Smooth muscle cell (in vitro differentiated cells): ENCODE data around the gene WWOX. TPM values are rescaled to one million over a fixed set of nuclear protein-coding genes. Genes with fewer than 3 reads are reported as not detected.

ENCODE experiments used
- DNase-seq: peaks from one replicate; lab custom pipeline; 2025; ENCODE audit not compliant: unreplicated experiment; lab: John Stamatoyannopoulos, UW
- H2AFZ ChIP-seq: fragments of 200-600 bp; sonication (generic); 2 replicates; pipeline ENCODE4 v1.6.0; 2016; ENCODE audit warnings: antibody characterized with exemption, low read depth, mild to moderate bottlenecking
- H3F3A ChIP-seq: fragments of 200-600 bp; sonication (generic); 2 replicates; pipeline ENCODE4 v1.6.0; 2017; ENCODE audit warnings: antibody characterized with exemption, low read depth
- H3K27ac ChIP-seq: fragments of 200-600 bp; sonication (generic); 2 replicates; pipeline ENCODE4 v1.5.1; 2016; ENCODE audit warnings: low read depth, mild to moderate bottlenecking
- H3K27me3 ChIP-seq: fragments of 200-600 bp; sonication (generic); 2 replicates; pipeline ENCODE4 v1.6.1; 2016; ENCODE audit warnings: low read depth, mild to moderate bottlenecking
- H3K36me3 ChIP-seq: fragments of 200-600 bp; sonication (generic); 2 replicates; pipeline ENCODE4 v1.5.1; 2016; ENCODE audit warnings: low read depth
- H3K4me1 ChIP-seq: fragments of 200-600 bp; sonication (generic); 2 replicates; pipeline ENCODE4 v1.5.1; 2016; ENCODE audit warnings: low read depth
- H3K4me2 ChIP-seq: fragments of 200-600 bp; sonication (generic); 2 replicates; pipeline ENCODE4 v1.6.0; 2016; ENCODE audit warnings: mild to moderate bottlenecking
- H3K4me3 ChIP-seq: fragments of 200-600 bp; sonication (generic); 2 replicates; pipeline ENCODE4 v1.5.1; 2016; ENCODE audit warnings: mild to moderate bottlenecking
- H3K79me2 ChIP-seq: fragments of 200-600 bp; sonication (generic); 2 replicates; pipeline ENCODE4 v1.6.0; 2016; ENCODE audit warnings: low read depth, mild to moderate bottlenecking
- H3K9ac ChIP-seq: fragments of 200-600 bp; sonication (generic); 2 replicates; pipeline ENCODE4 v1.6.0; 2016; ENCODE audit warnings: low read depth
- H3K9me3 ChIP-seq: fragments of 200-600 bp; sonication (generic); replicated peaks from 2 replicates; pipeline ENCODE4 v1.5.1; 2016; ENCODE audit warnings: low read depth
- H4K20me1 ChIP-seq: fragments of 200-600 bp; sonication (generic); 2 replicates; pipeline ENCODE4 v1.6.0; 2016; ENCODE audit warnings: low read depth
- CTCF ChIP-seq: fragments of 200-600 bp; sonication (generic); IDR thresholded peaks from 2 replicates; pipeline ENCODE4 v1.5.1; 2017; ENCODE audit warnings: borderline replicate concordance, mild to moderate bottlenecking, antibody characterized with exemption; ENCODE audit not compliant: insufficient read depth, poor library complexity, severe bottlenecking
- WGBS: methylation state at CpG from one replicate; pipeline ENCODE4 v1.1.7; 2016; ENCODE audit warnings: low lambda C conversion rate; 5-methylcytosine and 5-hydroxymethylcytosine counted together
- polyA plus RNA-seq: library from polyadenylated mRNA; unstranded; fragments of >200 nt; fragmentation: Nextera tagmentation; extraction: Ambion mirVana; gene quantifications from 2 replicates; pipeline ENCODE4 v1.2.1, GENCODE V29; 2016
- total RNA-seq: library from RNA; depleted of rRNA; stranded (reverse); fragments of >200 nt; gene quantifications from 2 replicates; pipeline ENCODE4 v1.2.3, GENCODE V29; 2014

WWOX gene
- total and polyA plus RNA-seq, 2 experiments from 2014 or later = 7.5 to 14.0 TPM

GRCh38 chr16:78146807-78147206, 47.4 kb downstream of the WWOX start:
- H4K20me1 ChIP-seq = no peaks in the 10 kb centered on the region
- H3K9me3 ChIP-seq = no peaks in the 10 kb centered on the region
- no peak overlapping the region for H2AFZ ChIP-seq
- no peaks in the 10 kb centered on the region for H3K27me3 ChIP-seq
- no peaks in the 10 kb centered on the region for H3K4me1 ChIP-seq
- H3K79me2 ChIP-seq = no peaks in the 10 kb centered on the region
- TF ChIP-seq CTCF = no peak
- WGBS = 88% methylated on average over 5 of the region's 5 CpGs
- no peak overlapping the region for H3K9ac ChIP-seq
- no peaks in the 10 kb centered on the region for H3F3A ChIP-seq
- no peaks in the 10 kb centered on the region for H3K36me3 ChIP-seq
- H3K4me3 ChIP-seq = no peak overlapping the region
- no peak for DNase-seq
- H3K4me2 ChIP-seq = no peak overlapping the region
- H3K27ac ChIP-seq = no peak overlapping the region

DNA sequence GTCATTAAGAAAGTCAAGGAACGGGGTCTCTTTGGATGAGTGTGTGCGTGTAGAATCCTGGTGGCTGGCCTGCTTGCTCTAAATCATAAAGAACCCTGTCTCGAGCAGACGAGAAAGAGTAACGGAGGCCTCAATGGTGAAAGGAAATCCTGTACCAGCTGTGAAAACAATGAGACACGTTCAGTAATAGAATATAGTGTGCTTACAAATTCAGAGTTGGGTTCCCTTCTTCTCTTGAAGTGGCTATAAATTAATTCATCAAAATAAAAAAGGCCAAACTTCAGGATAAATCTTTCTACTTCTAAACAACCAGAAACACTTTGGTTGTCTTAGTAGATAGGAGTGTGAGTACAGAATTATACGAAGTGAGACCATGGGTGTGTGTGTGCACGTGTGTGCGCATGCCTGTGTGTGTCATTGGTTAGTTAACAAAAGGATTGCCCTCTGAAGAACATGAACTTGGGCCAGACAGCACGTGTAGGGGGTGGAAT, 48.5 kb downstream of the WWOX start:
- no peak overlapping the region for H3K27ac ChIP-seq
- no peaks in the 10 kb centered on the region for H3K4me1 ChIP-seq
- no peaks in the 10 kb centered on the region for H3F3A ChIP-seq
- H4K20me1 ChIP-seq = no peaks in the 10 kb centered on the region
- H3K27me3 ChIP-seq = no peaks in the 10 kb centered on the region
- no peak overlapping the region for H3K4me2 ChIP-seq
- no peaks in the 10 kb centered on the region for H3K36me3 ChIP-seq
- no peak for TF ChIP-seq CTCF
- whole genome bisulfite sequencing = 85% methylated on average over 10 of the region's 10 CpGs
- H3K79me2 ChIP-seq = no peaks in the 10 kb centered on the region
- H3K9me3 ChIP-seq = no peaks in the 10 kb centered on the region
- H3K4me3 ChIP-seq = no peak overlapping the region
- no peak overlapping the region for H3K9ac ChIP-seq
- no peak overlapping the region for H2AFZ ChIP-seq
- no peak for DNase-seq

- H3K9ac ChIP-seq = no peak overlapping the region
- H4K20me1 ChIP-seq = no peaks in the 10 kb centered on the region
- no peaks in the 10 kb centered on the region for H3K4me1 ChIP-seq
- no peak overlapping the region for H3K4me3 ChIP-seq
- H3K79me2 ChIP-seq = no peaks in the 10 kb centered on the region
- no peak overlapping the region for H2AFZ ChIP-seq
- no peak for DNase-seq
- no peak overlapping the region for H3K4me2 ChIP-seq
- H3K27me3 ChIP-seq = no peaks in the 10 kb centered on the region
- WGBS = 79% methylated on average over 6 of the region's 6 CpGs
- H3F3A ChIP-seq = no peaks in the 10 kb centered on the region
- no peak overlapping the region for H3K27ac ChIP-seq
- TF ChIP-seq CTCF = no peak
- no peaks in the 10 kb centered on the region for H3K36me3 ChIP-seq
- H3K9me3 ChIP-seq = no peaks in the 10 kb centered on the region
Observed at GRCh38 chr16:78150233-78150632, 50.8 kb downstream of the WWOX start.

- Histone ChIP-seq H3K36me3 (no peaks in the 10 kb centered on the region), H4K20me1 (no peaks in the 10 kb centered on the region), H3K4me1 (no peaks in the 10 kb centered on the region), H3F3A (no peaks in the 10 kb centered on the region), H3K4me3 (no peak overlapping the region), H2AFZ (no peak overlapping the region), H3K9ac (no peak overlapping the region), H3K4me2 (no peak overlapping the region), H3K27ac (no peak overlapping the region), H3K9me3 (no peaks in the 10 kb centered on the region), H3K79me2 (no peaks in the 10 kb centered on the region), H3K27me3 (no peaks in the 10 kb centered on the region)
- no peak for TF ChIP-seq CTCF
- WGBS = 76% methylated on average over 5 of the region's 5 CpGs
- no peak for DNase-seq
Observed at GRCh38 chr16:78154729-78155461, 55.4 kb downstream of the WWOX start.
